HFFc6 (cell line): ENCODE data around the gene SPI1. TPM values are rescaled to one million over a fixed set of nuclear protein-coding genes. Genes with fewer than 3 reads are reported as not detected.

Source experiments
- DNase-seq: peaks from one replicate; pipeline ENCODE4 v3.0.0-alpha.2; 2018
- H3K27ac Mint-ChIP-seq: 2 replicates; pipeline ENCODE4 v1.8.0; 2020; ENCODE audit warnings: mild to moderate bottlenecking, mixed read lengths
- H3K27me3 Mint-ChIP-seq: 2 replicates; pipeline ENCODE4 v1.8.0; 2021; ENCODE audit warnings: mild to moderate bottlenecking, moderate library complexity, mixed read lengths; ENCODE audit not compliant: insufficient read depth
- H3K36me3 Mint-ChIP-seq: 2 replicates; pipeline ENCODE4 v1.8.0; 2021; ENCODE audit warnings: low read depth, mixed read lengths
- H3K4me1 Mint-ChIP-seq: 2 replicates; pipeline ENCODE4 v1.8.0; 2020; ENCODE audit warnings: low read depth, mixed read lengths
- H3K4me3 Mint-ChIP-seq: 2 replicates; pipeline ENCODE4 v1.8.0; 2020; ENCODE audit warnings: mild to moderate bottlenecking, moderate library complexity, mixed read lengths
- H3K9me3 Mint-ChIP-seq: 2 replicates; pipeline ENCODE4 v1.8.0; 2020; ENCODE audit warnings: mild to moderate bottlenecking, mixed read lengths
- microRNA-seq: library from miRNA; unstranded; fragments of <30 nt; microRNA quantifications from one replicate; pipeline ENCODE4, GENCODE V29; 2019
- total RNA-seq, 6 experiments: library from RNA; stranded (reverse); fragmentation: NEBNext Ultra II Directional; extraction: Animal tissue kit (Norgen Biotek cat#: 25700); gene quantifications; 2 replicates in 1 of 6; 3 replicates in 5 of 6; pipeline ENCODE4 v1.2.3, GENCODE V29; 2021
- TF ChIP-seq, protein P1 (sequence below): fragments of 200-600 bp; sonication (generic); IDR thresholded peaks from 2 replicates; pipeline ENCODE4 v1.5.0; 2021; ENCODE audit warnings: antibody characterized with exemption, mild to moderate bottlenecking

The SPI1 gene
- total RNA-seq, 6 experiments from 2014 or later: not detected

DNA sequence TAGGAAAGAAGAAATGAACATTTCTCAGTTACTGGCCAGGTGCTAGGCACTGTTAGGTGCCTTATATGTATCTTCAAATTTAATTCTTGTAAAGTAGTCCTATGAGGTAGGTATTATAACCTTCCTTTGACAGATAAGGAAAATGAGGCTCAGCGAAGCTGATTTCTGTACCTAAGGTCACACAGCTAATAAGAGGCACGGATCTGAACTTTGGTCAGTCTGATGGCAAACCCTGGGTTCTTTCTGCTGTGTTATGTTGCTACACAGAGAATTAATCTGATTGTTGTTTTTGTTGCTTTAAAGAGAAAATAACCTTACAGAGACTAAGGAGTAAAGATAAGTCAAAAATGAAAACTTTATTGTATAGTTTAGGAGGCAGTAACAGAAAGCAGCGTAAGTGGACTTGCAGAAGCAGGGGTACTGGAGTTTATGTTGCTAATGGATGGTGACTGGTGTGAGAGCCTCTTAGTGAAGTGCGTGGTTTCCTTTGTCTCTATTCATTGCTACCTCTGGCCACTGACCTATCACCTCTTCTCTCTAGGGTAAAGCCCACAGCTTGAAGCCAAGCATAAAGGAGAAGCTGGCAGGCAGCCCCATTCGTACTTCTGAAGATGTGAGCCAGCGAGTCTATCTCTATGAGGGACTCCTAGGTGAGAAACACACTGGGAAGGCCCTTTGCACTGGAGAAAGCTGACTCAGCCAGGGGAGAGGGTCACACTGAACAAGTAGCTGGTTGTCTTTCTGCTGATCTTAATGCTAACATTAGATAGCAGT, 70.1 kb downstream of the SPI1 start:
- no peak for DNase-seq
- no peak overlapping the region for H3K4me3 Mint-ChIP-seq
- peaks cover 12% of the 10 kb centered on the region; the same call in 1 of the 2 replicates for H3K4me1 Mint-ChIP-seq
- no peaks in the 10 kb centered on the region; the same call in 1 of the 2 replicates for H3K27me3 Mint-ChIP-seq
- peaks cover 32% of the 10 kb centered on the region for H3K36me3 Mint-ChIP-seq
- no peak overlapping the region for H3K27ac Mint-ChIP-seq
- TF ChIP-seq, protein P1, sequence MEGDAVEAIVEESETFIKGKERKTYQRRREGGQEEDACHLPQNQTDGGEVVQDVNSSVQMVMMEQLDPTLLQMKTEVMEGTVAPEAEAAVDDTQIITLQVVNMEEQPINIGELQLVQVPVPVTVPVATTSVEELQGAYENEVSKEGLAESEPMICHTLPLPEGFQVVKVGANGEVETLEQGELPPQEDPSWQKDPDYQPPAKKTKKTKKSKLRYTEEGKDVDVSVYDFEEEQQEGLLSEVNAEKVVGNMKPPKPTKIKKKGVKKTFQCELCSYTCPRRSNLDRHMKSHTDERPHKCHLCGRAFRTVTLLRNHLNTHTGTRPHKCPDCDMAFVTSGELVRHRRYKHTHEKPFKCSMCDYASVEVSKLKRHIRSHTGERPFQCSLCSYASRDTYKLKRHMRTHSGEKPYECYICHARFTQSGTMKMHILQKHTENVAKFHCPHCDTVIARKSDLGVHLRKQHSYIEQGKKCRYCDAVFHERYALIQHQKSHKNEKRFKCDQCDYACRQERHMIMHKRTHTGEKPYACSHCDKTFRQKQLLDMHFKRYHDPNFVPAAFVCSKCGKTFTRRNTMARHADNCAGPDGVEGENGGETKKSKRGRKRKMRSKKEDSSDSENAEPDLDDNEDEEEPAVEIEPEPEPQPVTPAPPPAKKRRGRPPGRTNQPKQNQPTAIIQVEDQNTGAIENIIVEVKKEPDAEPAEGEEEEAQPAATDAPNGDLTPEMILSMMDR: no peak
- no peaks in the 10 kb centered on the region for H3K9me3 Mint-ChIP-seq

DNA sequence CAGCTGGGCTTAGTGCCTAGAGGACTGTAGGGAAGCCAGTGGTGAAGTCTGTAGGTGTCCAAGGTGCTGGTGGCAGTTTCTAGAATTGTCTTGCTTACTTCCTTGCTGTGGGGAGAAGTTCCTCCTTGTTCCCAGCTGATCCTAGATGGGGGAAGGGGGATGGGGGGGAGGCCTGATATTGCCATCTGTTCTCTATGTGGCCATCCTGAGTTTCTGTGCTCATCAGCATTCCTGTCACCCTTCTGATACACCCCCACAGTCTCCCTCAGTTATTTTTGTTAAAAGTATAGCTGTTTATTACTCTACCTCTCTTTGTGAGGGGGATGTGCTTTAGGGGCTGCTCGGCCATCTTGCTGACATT, 71.9 kb downstream of the SPI1 start:
- H3K9me3 Mint-ChIP-seq: peaks cover 7% of the 10 kb centered on the region
- no peak overlapping the region for H3K27ac Mint-ChIP-seq
- DNase-seq: no peak
- H3K27me3 Mint-ChIP-seq: no peaks in the 10 kb centered on the region; the same call in 1 of the 2 replicates
- H3K36me3 Mint-ChIP-seq: peaks cover 44% of the 10 kb centered on the region
- H3K4me1 Mint-ChIP-seq: peaks cover 12% of the 10 kb centered on the region; the same call in 1 of the 2 replicates
- no peak overlapping the region for H3K4me3 Mint-ChIP-seq
- TF ChIP-seq, protein P1: no peak

GRCh38 chr11:47305734-47306483, 72.4 kb downstream of the SPI1 start:
- no peak overlapping the region for H3K27ac Mint-ChIP-seq
- H3K36me3 Mint-ChIP-seq: peaks cover 49% of the 10 kb centered on the region
- H3K4me1 Mint-ChIP-seq: peaks cover 12% of the 10 kb centered on the region; the same call in 1 of the 2 replicates

More at GRCh38 chr11:47305734-47306483, 72.4 kb downstream of the SPI1 start:
- Mint-ChIP-seq H3K4me3 (no peak overlapping the region), H3K9me3 (peaks cover 7% of the 10 kb centered on the region), H3K27me3 (no peaks in the 10 kb centered on the region)
- TF ChIP-seq, protein P1: no peak
- DNase-seq: peak; percentile 42

Small RNAs within 50 kb of the gene (microRNA-seq; reads per million reads assigned to microRNA genes)
- gene MIR4487: not detected

Other genes starting within 250 kb of the SPI1 start
- 10 to 100 TPM; 58.2 to 64.0 (median 61.1) TPM for gene ARFGAP2, start 201.7 kb downstream of the SPI1 start, total RNA-seq
- 10 to 100 TPM; 10.3 to 30.9 (median 22.1) TPM for gene PACSIN3, start 192.1 kb downstream of the SPI1 start, total RNA-seq
- 10 to 100 TPM; 23.6 to 38.7 (median 33.7) TPM for gene DDB2, start 163.6 kb downstream of the SPI1 start, total RNA-seq
- gene ACP2, start 129.7 kb downstream of the SPI1 start, total RNA-seq: 10 to 100 TPM; 33.4 to 37.4 (median 36.1) TPM
- 10 to 100 TPM in 2 of 6 experiments, 1 to 10 TPM in 4; 5.4 to 11.2 (median 9.2) TPM for gene NR1H3, start 120.6 kb downstream of the SPI1 start, total RNA-seq
- 10 to 100 TPM; 22.4 to 30.5 (median 25.2) TPM for gene MADD, start 108.4 kb downstream of the SPI1 start, total RNA-seq
- gene MYBPC3, start 25.8 kb downstream of the SPI1 start, total RNA-seq: not detected
- gene SLC39A13, start 30.0 kb upstream of the SPI1 start, total RNA-seq: 100 to 1,000 TPM in 2 of 6 experiments, 10 to 100 TPM in 4; 78.2 to 126 (median 86.4) TPM
- 100 to 1,000 TPM; 161 to 238 (median 220) TPM for gene PSMC3, start 47.9 kb upstream of the SPI1 start, total RNA-seq
- gene RAPSN, start 70.6 kb upstream of the SPI1 start, total RNA-seq: under 1 TPM in 1 of 6 experiments, not detected in 5; 0.22 TPM
- 100 to 1,000 TPM; 103 to 131 (median 120) TPM for gene CELF1, start 174.6 kb upstream of the SPI1 start, total RNA-seq
- 10 to 100 TPM; 51.8 to 64.2 (median 54.5) TPM for gene PTPMT1, start 187.1 kb upstream of the SPI1 start, total RNA-seq
- 10 to 100 TPM; 15.9 to 19.4 (median 18.4) TPM for gene KBTBD4, start 200.4 kb upstream of the SPI1 start, total RNA-seq
- 100 to 1,000 TPM in 3 of 6 experiments, 10 to 100 TPM in 3; 97.0 to 105 (median 99.8) TPM for gene NDUFS3, start 200.5 kb upstream of the SPI1 start, total RNA-seq
- not detected for gene FAM180B, start 208.1 kb upstream of the SPI1 start, total RNA-seq
- not detected for gene C1QTNF4, start 215.9 kb upstream of the SPI1 start, total RNA-seq